Erythroblast (primary cell): ENCODE measurements around the gene ABHD3.

Experiments
- GATA1 ChIP-seq: IDR thresholded peaks from 2 replicates; pipeline ENCODE4 v1.6.1; 2011; ENCODE audit warnings: low read depth, mild to moderate bottlenecking, control low read depth, low read length, moderate library complexity
- POLR2A ChIP-seq: IDR thresholded peaks from 2 replicates; pipeline ENCODE4 v1.6.1; 2011; ENCODE audit warnings: mild to moderate bottlenecking, low read length

- TF ChIP-seq POLR2A (no peak), GATA1 (no peak)
Observed at GRCh38 chr18:21660078-21660477, 44.5 kb downstream of the ABHD3 start.
